Colonic mucosa (tissue), 4 donors: Measurements from ENCODE around the gene CCDC30. TPM values are rescaled to one million over a fixed set of nuclear protein-coding genes. Genes with fewer than 3 reads are reported as not detected.
"Not testable (repeated sequence)": the region's sequence is repeated elsewhere in the genome, so short reads cannot be mapped to it uniquely, and the experiment has no call there.

Experiments
- DNase-seq: peaks from one replicate; pipeline ENCODE4 v3.0.0-alpha.2; 2020
- H3K27ac ChIP-seq: fragments of 200-600 bp; one replicate; pipeline ENCODE4 v1.8.0; 2021
- H3K27me3 ChIP-seq: fragments of 200-600 bp; one replicate; pipeline ENCODE4 v1.8.0; 2021
- H3K36me3 ChIP-seq: fragments of 200-600 bp; one replicate; pipeline ENCODE4 v1.8.0; 2021
- H3K4me1 ChIP-seq: fragments of 200-600 bp; one replicate; pipeline ENCODE4 v1.8.0; 2021; ENCODE audit warnings: mild to moderate bottlenecking
- H3K4me3 ChIP-seq: fragments of 200-600 bp; one replicate; pipeline ENCODE4 v1.8.0; 2021
- H3K9ac ChIP-seq, 2 donors: one replicate each; pipeline ENCODE4 v1.7.0; 2013; ENCODE audit warnings: control low read depth in 2 of 2, low read depth in 2 of 2, low read length in 2 of 2
- H3K9me3 ChIP-seq: fragments of 200-600 bp; one replicate; pipeline ENCODE4 v1.8.0; 2021
- CTCF ChIP-seq: fragments of 200-600 bp; IDR thresholded peaks from one replicate; pipeline ENCODE4 v1.8.0; 2022; ENCODE audit warnings: antibody characterized with exemption, mild to moderate bottlenecking
- intact Hi-C: fragments of 100-400 bp; cut with DNase I; formaldehyde crosslinking; loops from one replicate; pipeline ENCODE4 v1.14.1; 2022
- total RNA-seq, 2 donors: library from RNA; stranded (reverse); fragmentation: NEBNext Ultra II Directional in 1 of 2; extraction: Animal tissue kit (Norgen Biotek cat#: 25700) in 1 of 2; gene quantifications; one replicate each; pipeline ENCODE4 v1.2.1, GENCODE V29; 2021
- donor health status: healthy.
- donor health status: DM: no; HTN: no; CAD: no.
- donor health status: DM: no; HTN: no; CAD: no.

The CCDC30 gene
- total RNA-seq, 2 donors from 2014 or later, result 1.5 to 1.8 TPM

- DNase-seq, result no peak
- H3K27ac ChIP-seq, result no peak overlapping the region
- H3K9me3 ChIP-seq, result peaks cover 7% of the 10 kb centered on the region
- no peak overlapping the region for H3K4me3 ChIP-seq
- H3K9ac ChIP-seq, result no peak overlapping the region
- no peaks in the 10 kb centered on the region for H3K36me3 ChIP-seq
- H3K27me3 ChIP-seq, result no peaks in the 10 kb centered on the region
- intact Hi-C loops, result no loop called here
- no peak for TF ChIP-seq CTCF
- H3K4me1 ChIP-seq, result no peaks in the 10 kb centered on the region
Observed at GRCh38 chr1:42504535-42505128, 41.5 kb downstream of the CCDC30 start.

- Histone ChIP-seq H3K9ac (no peak overlapping the region), H3K27me3 (no peaks in the 10 kb centered on the region), H3K4me1 (no peaks in the 10 kb centered on the region), H3K36me3 (no peaks in the 10 kb centered on the region), H3K9me3 (peaks cover 7% of the 10 kb centered on the region), H3K27ac (no peak overlapping the region), H3K4me3 (no peak overlapping the region)
- intact Hi-C loops, result no loop called here
- DNase-seq, result no peak
- TF ChIP-seq CTCF, result no peak
Observed at GRCh38 chr1:42506576-42506975, 43.5 kb downstream of the CCDC30 start.

- H3K9me3 ChIP-seq, H3K36me3 ChIP-seq, H3K9ac ChIP-seq, H3K4me3 ChIP-seq, H3K27ac ChIP-seq, H3K27me3 ChIP-seq, intact Hi-C loops, H3K4me1 ChIP-seq, DNase-seq: not testable (repeated sequence)
Observed at GRCh38 chr1:42511581-42512155, 48.6 kb downstream of the CCDC30 start.

- Histone ChIP-seq H3K4me3 (no peak overlapping the region), H3K9ac (no peak overlapping the region), H3K27me3 (no peaks in the 10 kb centered on the region), H3K27ac (no peak overlapping the region), H3K4me1 (no peaks in the 10 kb centered on the region), H3K9me3 (no peaks in the 10 kb centered on the region), H3K36me3 (no peaks in the 10 kb centered on the region)
- TF ChIP-seq CTCF, result no peak
- DNase-seq, result no peak
- intact Hi-C loops, result no loop called here
Observed at GRCh38 chr1:42518908-42519307, 55.8 kb downstream of the CCDC30 start.

- Histone ChIP-seq H3K9me3 (no peaks in the 10 kb centered on the region), H3K27ac (no peak overlapping the region), H3K9ac (no peak overlapping the region), H3K4me1 (no peaks in the 10 kb centered on the region), H3K4me3 (no peak overlapping the region), H3K36me3 (no peaks in the 10 kb centered on the region), H3K27me3 (no peaks in the 10 kb centered on the region)
- no peak for TF ChIP-seq CTCF
- intact Hi-C loops, result no loop called here
- DNase-seq, result no peak
Observed at GRCh38 chr1:42523171-42523570, 60.1 kb downstream of the CCDC30 start.

- no peak overlapping the region for H3K4me3 ChIP-seq
- no peaks in the 10 kb centered on the region for H3K4me1 ChIP-seq
- intact Hi-C loops, result no loop called here
- no peaks in the 10 kb centered on the region for H3K27me3 ChIP-seq
- H3K9me3 ChIP-seq, result no peaks in the 10 kb centered on the region
- no peaks in the 10 kb centered on the region for H3K36me3 ChIP-seq
- no peak overlapping the region for H3K9ac ChIP-seq
- DNase-seq, result no peak
- no peak overlapping the region for H3K27ac ChIP-seq
- no peak for TF ChIP-seq CTCF
Observed at GRCh38 chr1:42524330-42524729, 61.2 kb downstream of the CCDC30 start.
